Amygdala (tissue), 56 donors: ENCODE measurements around the gene SMG1.
"Not testable (repeated sequence)": the region's sequence is repeated elsewhere in the genome, so short reads cannot be mapped to it uniquely, and the experiment has no call there.

Experiments used
- DNase-seq, 56 donors: peaks; one replicate each; lab custom pipeline; 2025; lab: John Stamatoyannopoulos, UW

The SMG1 gene

GRCh38 chr16:18925986-18926865 lies at the start of gene SMG1:
Gene SMG1, minus strand, starts transcription at chr16:18926408. Its CDS starts 367 bp downstream, at chr16:18926041.
- peak; percentile 47 to 91 (median 81) for DNase-seq

DNA sequence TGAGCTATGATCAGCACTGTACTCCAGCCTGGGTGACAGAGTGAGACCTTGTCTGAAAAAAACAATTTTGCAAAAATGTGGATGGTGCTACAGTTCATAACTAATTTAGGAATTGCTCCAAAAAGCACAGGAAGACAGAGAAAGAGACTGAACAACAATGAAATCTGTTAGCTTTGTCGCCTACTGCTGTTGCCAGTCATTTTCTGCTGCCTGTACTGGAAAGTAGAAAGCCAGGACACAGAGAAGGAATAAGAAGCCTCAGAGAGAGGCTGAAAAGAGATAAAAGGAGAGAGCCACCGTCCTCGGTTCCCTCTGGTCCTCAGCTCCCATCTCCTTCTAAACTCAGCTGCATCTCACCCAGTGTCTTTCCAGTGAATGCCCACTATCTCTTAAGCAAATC lies 48.9 kb upstream of the SMG1 start:
- DNase-seq: no peak

DNA sequence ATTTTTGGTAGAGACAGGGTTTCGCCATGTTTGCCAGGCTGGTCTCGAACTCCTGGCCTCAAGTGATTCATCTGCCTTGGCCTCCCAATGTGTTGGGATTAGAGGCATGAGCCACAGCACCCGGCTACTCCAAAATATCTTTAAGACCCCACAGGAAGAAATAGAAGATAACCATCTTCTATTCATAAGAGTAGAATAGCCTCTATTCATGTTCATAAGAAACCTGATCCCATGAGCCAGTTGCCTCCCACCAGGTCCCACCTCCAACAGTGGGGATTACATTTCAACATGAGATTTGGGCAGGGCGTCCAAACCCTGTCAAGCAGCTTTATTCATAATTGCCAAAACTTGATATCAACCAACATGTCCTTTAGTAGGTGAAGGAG lies 43.6 kb upstream of the SMG1 start:
- no peak for DNase-seq

DNA sequence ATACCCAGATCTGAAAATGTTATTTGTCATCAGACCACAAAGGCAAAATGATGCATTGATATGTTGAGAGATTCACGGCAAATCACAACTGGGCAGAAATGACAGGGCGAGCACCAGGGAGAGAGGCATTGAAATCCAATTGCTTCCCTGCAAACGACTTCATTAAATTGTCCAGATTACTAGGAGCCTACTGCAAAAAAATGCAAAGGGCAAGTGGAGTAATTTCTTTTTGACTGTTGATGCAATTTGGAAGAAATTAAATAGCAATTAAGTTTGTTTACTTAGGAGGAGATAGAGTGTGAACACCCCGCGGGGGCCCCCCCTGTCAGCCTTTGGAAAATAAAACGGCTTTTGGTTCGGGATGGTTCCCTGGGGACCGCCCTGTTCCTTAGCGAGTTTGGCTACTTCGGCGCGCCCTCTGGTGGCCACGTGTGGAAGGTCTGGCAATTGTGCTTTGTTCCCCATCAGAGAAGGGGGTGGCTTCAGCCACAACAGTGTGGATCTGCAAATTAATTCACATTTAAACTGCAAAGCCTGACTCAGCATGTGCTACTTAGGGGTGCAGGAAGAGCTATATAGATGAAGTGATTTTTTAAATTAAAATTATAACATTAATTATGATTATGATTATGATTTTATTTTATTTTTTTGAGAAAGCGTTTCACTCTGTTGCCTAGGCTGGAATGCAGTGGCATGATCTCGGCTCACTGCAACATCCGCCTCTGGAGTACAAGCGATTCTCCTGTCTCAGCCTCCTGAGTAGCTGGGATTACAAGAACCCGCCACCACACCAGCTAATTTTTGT lies 43.0 kb upstream of the SMG1 start:
- peak in 55 of 56 donors; percentile 14 to 95 (median 74) for DNase-seq

- no peak for DNase-seq
These were observed 40.6 kb upstream of the SMG1 start for GRCh38 chr16:18966791-18967190.

- DNase-seq: no peak
These were observed 39.3 kb upstream of the SMG1 start for GRCh38 chr16:18965555-18965954.

DNA sequence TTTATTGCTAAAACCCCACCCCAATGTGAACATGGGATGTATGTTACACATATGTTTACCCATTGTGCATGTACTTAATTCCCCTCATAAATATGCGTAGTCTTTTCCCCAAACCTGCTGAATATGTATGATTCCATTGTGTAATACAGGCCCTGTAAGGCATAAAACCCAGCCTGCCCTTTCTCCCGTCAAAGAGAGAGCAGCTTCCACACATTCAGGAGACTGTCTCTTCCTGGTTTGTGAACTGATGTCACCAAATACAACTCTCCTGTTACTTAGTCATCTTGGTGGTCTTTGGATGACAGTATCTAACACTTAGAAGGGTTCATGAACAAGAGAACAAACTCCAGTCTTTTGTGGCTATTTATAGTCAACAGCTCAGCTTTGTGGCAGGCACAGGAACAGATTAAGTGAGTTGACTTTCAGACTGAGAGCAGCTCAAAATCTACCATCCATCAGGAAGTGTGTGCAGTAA lies 32.9 kb upstream of the SMG1 start:
- no peak for DNase-seq

- DNase-seq: no peak
These were observed 32.4 kb upstream of the SMG1 start for GRCh38 chr16:18958621-18959029.

- not testable (repeated sequence) for DNase-seq
These were observed 30.5 kb upstream of the SMG1 start for GRCh38 chr16:18956658-18957241.

- DNase-seq: not testable (repeated sequence)
These were observed 29.8 kb upstream of the SMG1 start for GRCh38 chr16:18955874-18956580.

DNA sequence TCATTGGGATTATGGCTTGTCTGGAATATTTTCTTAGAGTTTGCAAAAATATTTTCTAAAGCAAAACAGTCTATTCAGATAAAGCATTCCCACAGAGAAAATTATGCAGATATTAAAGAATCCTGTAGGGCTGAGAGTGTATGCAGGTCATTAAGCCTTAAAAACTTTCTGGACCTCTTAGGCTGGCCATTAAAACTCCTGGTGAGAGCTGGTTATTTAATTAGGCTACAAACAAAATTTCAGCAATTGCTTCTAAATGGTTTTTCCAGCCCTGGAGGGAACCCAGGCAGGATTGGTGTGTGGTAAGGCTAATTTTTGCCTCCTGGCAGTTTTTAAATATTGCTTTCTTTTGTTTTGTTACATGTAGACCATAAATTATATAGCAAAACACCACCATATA lies 27.3 kb upstream of the SMG1 start:
- DNase-seq: no peak

DNA sequence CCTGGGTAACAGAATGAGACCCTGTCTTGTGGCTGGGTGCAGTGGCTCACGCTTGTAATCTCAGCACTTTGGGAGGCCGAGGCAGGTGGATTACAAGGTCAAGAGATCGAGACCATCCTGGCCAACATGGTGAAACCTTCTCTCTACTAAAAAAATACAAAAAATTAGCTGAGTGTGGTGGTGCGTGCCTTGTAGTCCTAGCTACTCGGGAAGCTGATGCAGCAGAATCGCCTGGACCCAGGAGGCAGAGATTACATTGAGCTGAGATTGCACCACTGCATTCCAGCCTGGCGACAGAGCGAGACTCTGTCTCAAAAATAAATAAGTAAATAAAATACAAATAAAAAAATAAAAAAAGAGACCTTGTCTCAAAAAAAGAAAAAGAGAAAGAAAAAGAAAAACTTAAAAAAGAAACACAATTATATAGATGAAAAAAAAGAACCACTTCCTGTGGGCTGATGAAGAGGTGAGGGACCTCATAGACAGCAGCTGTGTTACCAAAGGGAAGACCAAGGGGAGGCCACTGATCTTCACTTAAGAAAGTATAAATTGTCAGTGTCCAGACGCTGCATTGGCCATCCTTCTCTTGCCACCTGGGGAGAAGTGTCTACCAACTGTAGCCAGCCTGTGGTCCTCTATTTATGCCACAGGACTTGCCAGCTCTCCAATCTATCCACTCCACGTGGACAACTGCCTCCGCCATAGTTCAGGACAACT lies 24.4 kb upstream of the SMG1 start:
- no peak for DNase-seq

GRCh38 chr16:18948372-18949020 lies 22.3 kb upstream of the SMG1 start:
- DNase-seq: no peak

DNA sequence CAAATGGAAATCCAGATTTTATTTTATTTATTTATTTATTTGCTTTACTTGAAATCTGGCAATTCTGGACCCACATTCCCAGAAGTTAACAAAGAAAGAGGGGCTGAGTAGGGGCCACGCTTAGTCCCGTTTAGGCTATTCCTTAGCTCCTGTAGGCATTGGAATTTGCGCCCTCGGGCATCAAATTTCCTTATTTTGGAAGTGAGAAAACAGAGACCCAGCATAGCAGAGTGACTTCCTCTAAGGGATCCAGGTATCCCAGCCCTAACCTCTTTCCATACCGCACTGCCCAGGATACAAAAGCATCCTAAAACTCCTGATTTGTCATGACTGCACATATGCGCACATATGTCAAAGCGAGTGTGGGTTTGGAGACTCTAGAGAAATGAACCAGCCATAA lies 19.0 kb upstream of the SMG1 start:
- DNase-seq: no peak

GRCh38 chr16:18943414-18943813 lies 17.2 kb upstream of the SMG1 start:
- DNase-seq: no peak

- DNase-seq: no peak
These were observed 15.9 kb upstream of the SMG1 start for GRCh38 chr16:18942061-18942460.

DNA sequence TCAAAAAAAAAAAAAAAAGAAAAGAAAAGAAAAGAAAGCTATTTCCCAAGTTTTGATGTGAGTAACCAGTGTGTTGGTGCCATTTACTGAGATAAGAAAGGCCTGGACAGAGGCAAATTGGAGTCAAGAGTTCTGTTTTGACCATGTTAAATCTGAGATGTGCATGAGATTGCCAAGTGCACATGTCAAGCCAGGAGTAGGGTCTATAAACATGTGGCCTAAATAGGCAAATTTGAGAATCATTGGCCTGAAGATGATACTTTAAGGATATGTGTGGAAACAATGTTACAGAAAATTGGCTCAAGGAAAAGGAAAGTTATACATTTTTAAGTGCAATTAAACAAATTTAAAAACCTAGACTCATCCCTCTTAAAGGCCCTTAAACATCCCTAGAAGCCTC lies 15.3 kb upstream of the SMG1 start:
- DNase-seq: no peak

GRCh38 chr16:18938986-18939385 lies 12.8 kb upstream of the SMG1 start:
- no peak for DNase-seq

DNA sequence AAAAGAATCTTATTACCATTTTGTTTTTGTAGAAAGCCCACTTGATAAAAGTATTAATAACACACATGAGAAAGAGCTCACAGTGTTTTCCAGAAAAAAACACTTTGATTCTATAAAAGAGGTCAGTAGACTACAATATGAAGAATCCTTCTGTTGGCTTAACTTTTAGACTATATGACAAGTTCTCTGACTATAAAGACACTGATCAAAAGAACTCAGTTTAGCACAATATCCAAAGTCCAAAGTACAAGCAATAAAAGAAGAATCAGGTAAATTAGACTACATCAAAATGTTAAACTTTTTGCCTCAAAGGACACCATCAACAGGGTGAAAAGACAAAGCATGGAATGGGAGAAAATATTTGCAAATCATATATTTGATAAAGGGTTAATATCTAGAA lies 11.2 kb upstream of the SMG1 start:
- DNase-seq: no peak
